ENCODE data around the gene RNF149.

GRCh38 chr2:101263377-101263800, 45.1 kb downstream of the RNF149 start:
- TF ChIP-seq CTCF (IDR thresholded peaks at IDR 0.05) (no peak), POLR2A (IDR thresholded peaks at IDR 0.05) (no peak)
